Stimulated activated naive CD8-positive, alpha-beta T cell treated with anti-CD3 and anti-CD28 coated beads, Interleukin-15, amount 100 ng/mL, for 72 hours (primary cell): ENCODE results near the gene FBF1.
"Not testable (repeated sequence)": the region's sequence is repeated elsewhere in the genome, so short reads cannot be mapped to it uniquely, and the experiment has no call there.

Experiments
- ATAC-seq: fragments of 150-1000 bp; cut with Tn5 transposase; 2 replicates; pipeline ENCODE4 v1.10.0; 2021; ENCODE audit warnings: mild to moderate bottlenecking, moderate library complexity
- DNase-seq, 2 donors: peaks; one replicate each; pipeline ENCODE4 v3.0.0; 2021 to 2022
- H3K27ac Mint-ChIP-seq, 2 donors: one replicate each; pipeline ENCODE4 v1.8.0; 2022; ENCODE audit warnings: mild to moderate bottlenecking in 2 of 2, mixed read lengths in 2 of 2, moderate library complexity in 2 of 2
- H3K27me3 Mint-ChIP-seq: one replicate; pipeline ENCODE4 v1.8.0; 2022; ENCODE audit warnings: mixed read lengths
- H3K4me1 Mint-ChIP-seq: one replicate; pipeline ENCODE4 v1.8.0; 2022; ENCODE audit warnings: mild to moderate bottlenecking, mixed read lengths
- H3K4me3 Mint-ChIP-seq, 2 donors: one replicate each; pipeline ENCODE4 v1.8.0; 2022; ENCODE audit warnings: mild to moderate bottlenecking in 2 of 2, mixed read lengths in 2 of 2, moderate library complexity in 1 of 2
- H3K9me3 Mint-ChIP-seq, 2 donors: one replicate each; pipeline ENCODE4 v1.8.0; 2022; ENCODE audit warnings: mixed read lengths in 2 of 2

FBF1 gene

DNA sequence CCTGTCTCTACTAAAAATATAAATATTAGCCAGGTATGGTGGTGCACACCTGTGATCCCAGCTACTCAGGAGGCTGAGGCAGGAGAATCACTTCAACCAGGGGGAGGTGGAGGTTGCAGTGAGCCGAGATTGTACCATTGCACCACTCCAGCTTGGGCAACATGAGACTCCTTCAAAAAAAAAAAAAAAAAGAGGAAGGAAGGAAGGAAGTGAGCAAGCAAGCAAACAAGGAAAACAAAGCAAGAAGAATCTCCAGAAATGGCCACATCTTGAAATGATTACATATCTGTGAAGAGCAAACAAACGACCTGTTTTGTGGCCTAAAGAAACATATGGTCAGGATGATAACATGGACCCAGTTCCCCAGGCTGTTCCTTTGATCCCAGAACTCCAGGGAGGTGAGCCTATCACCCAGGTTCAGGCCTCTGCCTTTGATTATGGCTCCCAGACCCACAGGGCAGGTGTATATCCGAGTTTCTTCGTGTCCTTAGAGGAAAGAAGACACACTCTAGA lies 29.2 kb upstream of the FBF1 start:
- DNase-seq (no peak), ATAC-seq (no peak)
- H3K27ac Mint-ChIP-seq = no peak overlapping the region
- H3K4me1 Mint-ChIP-seq = no peaks in the 10 kb centered on the region
- no peak overlapping the region for H3K4me3 Mint-ChIP-seq
- no peaks in the 10 kb centered on the region for H3K27me3 Mint-ChIP-seq
- H3K9me3 Mint-ChIP-seq = no peaks in the 10 kb centered on the region

- not testable (repeated sequence) for DNase-seq, H3K4me3 Mint-ChIP-seq, H3K4me1 Mint-ChIP-seq, H3K27ac Mint-ChIP-seq, H3K9me3 Mint-ChIP-seq, H3K27me3 Mint-ChIP-seq, ATAC-seq
Measured at GRCh38 chr17:75969044-75969443, 28.2 kb upstream of the FBF1 start.

GRCh38 chr17:75965468-75965867 lies 24.6 kb upstream of the FBF1 start:
- Mint-ChIP-seq H3K9me3 (no peaks in the 10 kb centered on the region), H3K27me3 (no peaks in the 10 kb centered on the region), H3K27ac (no peak overlapping the region), H3K4me3 (no peak overlapping the region), H3K4me1 (peaks cover 8% of the 10 kb centered on the region)
- ATAC-seq (no peak), DNase-seq (no peak)

DNA sequence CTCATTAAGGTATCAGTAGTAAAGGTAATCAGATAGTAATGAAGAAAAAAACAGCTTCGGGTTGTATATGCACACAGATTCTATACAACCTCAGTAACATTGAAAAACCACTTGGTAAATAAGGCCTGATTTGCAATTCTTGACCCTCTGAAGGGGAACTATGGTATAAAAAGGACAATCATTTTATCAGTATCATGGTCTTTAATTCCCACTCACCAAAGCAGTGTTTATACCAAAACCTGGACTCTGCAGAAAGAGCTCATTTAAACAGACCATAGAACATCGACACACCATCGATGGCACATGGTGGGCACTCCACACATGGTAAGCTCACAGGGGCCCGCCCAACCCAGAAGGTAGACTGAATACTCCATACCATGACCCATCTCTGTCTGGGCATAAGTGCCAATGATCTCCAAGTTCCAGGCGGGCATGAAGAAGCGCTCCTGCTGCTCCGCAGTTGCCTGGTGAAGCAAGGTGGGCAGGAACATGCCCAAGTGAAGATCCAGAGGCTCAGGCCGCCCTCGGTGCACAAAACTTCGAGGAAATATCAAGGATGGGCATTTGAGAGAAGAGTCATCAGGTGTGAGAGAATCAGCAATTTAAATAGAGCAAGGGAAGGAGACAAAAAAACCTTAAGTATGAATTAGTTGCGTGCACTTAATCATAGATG lies 19.1 kb upstream of the FBF1 start:
- H3K4me1 Mint-ChIP-seq = peaks cover 8% of the 10 kb centered on the region

GRCh38 chr17:75959051-75959838 lies 18.4 kb upstream of the FBF1 start:
- H3K27ac Mint-ChIP-seq = no peak overlapping the region
- no peak overlapping the region for H3K4me3 Mint-ChIP-seq
- H3K27me3 Mint-ChIP-seq = no peaks in the 10 kb centered on the region
- peaks cover 8% of the 10 kb centered on the region for H3K4me1 Mint-ChIP-seq
- H3K9me3 Mint-ChIP-seq = no peaks in the 10 kb centered on the region
- DNase-seq = no peak
- no peak for ATAC-seq

More for the DNA sequence above, 19.1 kb upstream of the FBF1 start:
- no peaks in the 10 kb centered on the region for H3K27me3 Mint-ChIP-seq
- no peaks in the 10 kb centered on the region for H3K9me3 Mint-ChIP-seq
- no peak for DNase-seq
- no peak overlapping the region for H3K27ac Mint-ChIP-seq
- ATAC-seq = no peak
- H3K4me3 Mint-ChIP-seq = no peak overlapping the region

DNA sequence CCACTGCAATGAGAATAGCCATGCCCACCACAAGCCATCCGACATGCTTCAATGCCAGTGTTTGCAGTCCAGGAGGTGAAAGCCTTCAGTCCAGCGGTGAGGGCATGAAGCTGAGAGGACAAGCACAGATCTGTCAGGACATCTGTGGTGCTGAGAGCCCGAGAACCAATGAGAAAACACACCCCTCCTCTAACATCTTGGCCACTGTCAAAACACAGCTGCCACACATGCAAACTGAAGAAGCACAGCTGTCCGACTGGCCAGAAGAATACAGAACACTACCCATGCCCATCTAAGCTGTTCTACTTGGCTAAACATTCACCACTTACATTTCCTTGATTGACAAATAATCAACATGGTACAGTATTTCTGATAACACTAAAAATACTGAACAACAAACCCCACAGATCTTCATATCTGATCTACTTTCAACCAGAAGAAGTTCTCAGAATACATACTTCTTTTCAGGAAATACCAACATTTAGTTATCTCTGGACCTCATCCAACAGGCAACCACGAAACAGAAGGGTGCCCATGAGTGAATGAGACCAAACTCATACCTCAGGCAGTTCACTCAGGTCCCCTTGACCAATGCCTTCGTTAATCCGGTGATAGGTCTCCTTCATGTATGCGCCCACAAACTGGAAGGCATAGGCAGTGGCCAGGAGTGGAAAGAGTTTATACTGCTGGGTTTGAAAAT lies 10.2 kb upstream of the FBF1 start:
- no peaks in the 10 kb centered on the region for H3K27me3 Mint-ChIP-seq
- H3K27ac Mint-ChIP-seq = peak overlapping the region in 1 of 2 donors; percentile 59
- H3K9me3 Mint-ChIP-seq = no peaks in the 10 kb centered on the region
- H3K4me1 Mint-ChIP-seq = no peaks in the 10 kb centered on the region
- no peak for ATAC-seq
- H3K4me3 Mint-ChIP-seq = no peak overlapping the region
- DNase-seq = no peak

DNA sequence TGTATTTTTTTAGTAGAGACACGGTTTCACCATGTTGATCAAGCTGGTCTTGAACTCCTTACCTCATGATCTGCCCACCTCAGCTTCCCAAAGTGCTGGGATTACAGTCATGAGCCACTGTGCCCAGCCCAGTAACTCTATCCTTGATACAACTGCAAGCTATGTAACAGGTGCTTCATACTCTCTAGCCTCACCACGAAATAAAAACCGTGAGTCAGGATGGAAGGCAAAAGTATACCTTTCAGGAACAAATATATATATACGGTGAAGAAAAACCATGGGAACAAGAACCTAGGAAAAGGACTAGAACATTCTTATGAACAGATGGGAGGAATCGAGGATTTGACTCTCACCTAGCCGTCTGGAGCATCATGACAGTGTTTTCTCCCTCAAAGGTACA lies 9.6 kb upstream of the FBF1 start:
- Mint-ChIP-seq H3K4me1 (no peaks in the 10 kb centered on the region), H3K9me3 (no peaks in the 10 kb centered on the region), H3K27me3 (no peaks in the 10 kb centered on the region), H3K27ac (peak overlapping the region in 1 of 2 donors; percentile 59), H3K4me3 (no peak overlapping the region)
- ATAC-seq (no peak), DNase-seq (no peak)

GRCh38 chr17:75945211-75945610 lies 4.4 kb upstream of the FBF1 start:
- H3K4me3 Mint-ChIP-seq = no peak overlapping the region
- ATAC-seq (no peak), DNase-seq (no peak)
- no peaks in the 10 kb centered on the region for H3K9me3 Mint-ChIP-seq
- H3K27ac Mint-ChIP-seq = no peak overlapping the region
- H3K4me1 Mint-ChIP-seq = peaks cover 14% of the 10 kb centered on the region
- H3K27me3 Mint-ChIP-seq = no peaks in the 10 kb centered on the region

DNA sequence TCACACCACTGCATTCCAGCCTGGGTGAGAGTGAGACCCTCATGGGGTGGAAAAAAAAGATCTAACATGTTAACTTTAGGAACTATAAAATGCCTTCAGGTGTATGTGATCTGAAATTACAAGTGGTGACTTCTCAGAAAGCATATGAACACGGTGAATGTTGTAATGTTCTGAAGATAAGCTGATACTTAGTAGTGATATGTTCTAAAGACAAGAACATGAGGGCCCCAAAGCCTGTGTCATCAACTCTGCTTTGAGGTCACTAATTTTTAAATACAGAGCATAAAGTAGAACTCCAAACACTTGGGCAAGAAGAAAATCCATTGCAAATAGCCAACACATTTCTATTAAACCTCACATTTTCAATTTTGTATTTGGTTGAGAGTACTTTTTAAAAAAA lies 2.6 kb upstream of the FBF1 start:
- H3K27ac Mint-ChIP-seq = no peak overlapping the region
- DNase-seq (no peak), ATAC-seq (no peak)
- no peaks in the 10 kb centered on the region for H3K9me3 Mint-ChIP-seq
- H3K27me3 Mint-ChIP-seq = no peaks in the 10 kb centered on the region
- H3K4me1 Mint-ChIP-seq = peaks cover 22% of the 10 kb centered on the region
- no peak overlapping the region for H3K4me3 Mint-ChIP-seq

DNA sequence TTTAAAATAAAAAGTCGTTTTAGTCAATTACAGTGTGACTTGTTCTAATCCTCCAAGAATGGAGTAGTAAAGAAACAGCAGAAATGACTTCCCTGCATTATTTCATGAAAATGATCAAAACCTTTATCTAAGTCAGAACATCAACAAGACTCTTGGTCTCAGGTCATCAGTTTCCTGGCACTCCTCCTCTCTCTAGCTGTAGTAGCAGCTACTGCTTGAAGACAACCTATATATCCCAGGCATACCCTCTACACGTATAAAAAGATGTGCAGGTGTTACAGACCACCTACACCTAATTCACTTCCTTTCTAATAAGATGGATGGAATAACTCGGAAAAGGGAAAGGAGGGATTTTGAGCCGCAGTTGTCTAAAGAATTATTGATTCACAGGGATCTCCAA lies 1.6 kb upstream of the FBF1 start:
- no peak overlapping the region for H3K4me3 Mint-ChIP-seq
- H3K9me3 Mint-ChIP-seq = no peaks in the 10 kb centered on the region
- peaks cover 22% of the 10 kb centered on the region for H3K4me1 Mint-ChIP-seq
- no peak for DNase-seq
- peak overlapping the region in 1 of 2 donors; percentile 8 for H3K27ac Mint-ChIP-seq
- no peaks in the 10 kb centered on the region for H3K27me3 Mint-ChIP-seq
- ATAC-seq = no peak

DNA sequence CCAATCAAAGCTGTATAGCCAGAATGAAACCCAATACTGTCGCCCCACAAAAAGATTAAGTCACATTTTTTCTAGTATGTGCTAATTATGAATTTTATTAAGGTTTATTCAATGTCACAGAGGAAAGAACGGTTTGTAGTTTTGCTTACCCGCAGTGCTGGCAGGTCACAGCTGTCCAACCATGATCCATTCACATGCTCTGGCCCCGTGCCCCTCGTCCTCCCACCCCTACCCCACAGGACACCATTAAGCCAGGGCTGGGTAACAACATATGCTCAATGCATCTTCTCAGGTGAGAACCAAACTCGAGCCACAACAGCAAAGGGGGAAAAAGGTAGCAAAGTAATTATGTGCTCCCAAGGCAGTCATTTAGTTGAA lies 589 bp upstream of the FBF1 start:
- DNase-seq (no peak), ATAC-seq (no peak)
- Mint-ChIP-seq H3K4me3 (peak overlapping the region; percentile 80 to 88), H3K27ac (peak overlapping the region in 1 of 2 donors; percentile 72), H3K4me1 (peaks cover 22% of the 10 kb centered on the region), H3K9me3 (no peaks in the 10 kb centered on the region), H3K27me3 (no peaks in the 10 kb centered on the region)

GRCh38 chr17:75937652-75938051 lies 3.2 kb downstream of the FBF1 start:
- H3K4me1 Mint-ChIP-seq = peaks cover 22% of the 10 kb centered on the region
- no peaks in the 10 kb centered on the region for H3K9me3 Mint-ChIP-seq
- H3K4me3 Mint-ChIP-seq = no peak overlapping the region
- H3K27ac Mint-ChIP-seq = no peak overlapping the region
- DNase-seq (no peak), ATAC-seq (no peak)
- no peaks in the 10 kb centered on the region for H3K27me3 Mint-ChIP-seq

GRCh38 chr17:75933808-75934207 lies 7.0 kb downstream of the FBF1 start:
- DNase-seq (no peak), ATAC-seq (no peak)
- no peaks in the 10 kb centered on the region for H3K27me3 Mint-ChIP-seq
- H3K4me1 Mint-ChIP-seq = no peaks in the 10 kb centered on the region
- no peaks in the 10 kb centered on the region for H3K9me3 Mint-ChIP-seq
- H3K4me3 Mint-ChIP-seq = no peak overlapping the region
- no peak overlapping the region for H3K27ac Mint-ChIP-seq

- Mint-ChIP-seq H3K27me3 (no peaks in the 10 kb centered on the region), H3K27ac (no peak overlapping the region), H3K4me1 (no peaks in the 10 kb centered on the region), H3K4me3 (no peak overlapping the region), H3K9me3 (no peaks in the 10 kb centered on the region)
- ATAC-seq = no peak
- no peak for DNase-seq
Measured at GRCh38 chr17:75932852-75933251, 8.0 kb downstream of the FBF1 start.

- H3K4me3 Mint-ChIP-seq = no peak overlapping the region
- no peaks in the 10 kb centered on the region for H3K4me1 Mint-ChIP-seq
- DNase-seq = no peak
- H3K27ac Mint-ChIP-seq = no peak overlapping the region
- no peak for ATAC-seq
- no peaks in the 10 kb centered on the region for H3K9me3 Mint-ChIP-seq
- no peaks in the 10 kb centered on the region for H3K27me3 Mint-ChIP-seq
Measured at GRCh38 chr17:75931062-75931461, 9.8 kb downstream of the FBF1 start.
